A673 (cell line): ENCODE results near the gene LCN10. TPM values are rescaled to one million over a fixed set of nuclear protein-coding genes. Genes with fewer than 3 reads are reported as not detected.

Source experiments
- BruUV-seq: library from RNA; stranded (reverse); fragments of 400-500 nt; replicated peaks from 2 replicates; lab custom pipeline; 2021; lab: Mats Ljungman, UMichigan
- CTCF ChIA-PET: fragments of 300-600 bp; sonication (Branson Sonifier 250); formaldehyde crosslinking; loops from one replicate; lab custom pipeline; 2022; ENCODE audit warnings: antibody characterized with exemption; lab: Charles Lee
- POLR2A ChIA-PET: fragments of 300-600 bp; sonication (Branson Sonifier 250); formaldehyde crosslinking; loops from one replicate; lab custom pipeline; 2022; ENCODE audit warnings: antibody characterized with exemption; ENCODE audit not compliant: low non-redundant PET; lab: Charles Lee
- DNase-seq: peaks from one replicate; pipeline ENCODE4 v3.0.0-alpha.2; 2015; ENCODE audit warnings: low spot score
- H3K27ac ChIP-seq: fragments of 200-600 bp; sonication (generic); 2 replicates; pipeline ENCODE4 v1.5.1; 2016; ENCODE audit warnings: mixed run types, low read depth, mild to moderate bottlenecking, mixed read lengths, antibody characterized with exemption, low read length; ENCODE audit not compliant: poor library complexity, severe bottlenecking
- H3K27me3 ChIP-seq: fragments of 200-600 bp; sonication (generic); replicated peaks from 2 replicates; pipeline ENCODE4 v1.6.1; 2017; ENCODE audit warnings: mixed run types, low read depth, mild to moderate bottlenecking, mixed read lengths, antibody characterized with exemption, low read length; ENCODE audit not compliant: insufficient read depth, poor library complexity
- H3K36me3 ChIP-seq: fragments of 200-600 bp; sonication (generic); 2 replicates; pipeline ENCODE4 v1.6.1; 2016; ENCODE audit warnings: mixed run types, mild to moderate bottlenecking, mixed read lengths, antibody characterized with exemption, low read length; ENCODE audit not compliant: insufficient read depth, poor library complexity, severe bottlenecking
- H3K4me1 ChIP-seq: fragments of 200-600 bp; sonication (generic); 2 replicates; pipeline ENCODE4 v1.6.1; 2017; ENCODE audit warnings: mixed run types, mild to moderate bottlenecking, mixed read lengths, antibody characterized with exemption, low read length; ENCODE audit not compliant: insufficient read depth, poor library complexity, severe bottlenecking
- H3K4me3 ChIP-seq: fragments of 200-600 bp; sonication (generic); 2 replicates; pipeline ENCODE4 v1.5.1; 2016; ENCODE audit warnings: low read depth, mixed run types, mild to moderate bottlenecking, mixed read lengths, low read length; ENCODE audit not compliant: poor library complexity, severe bottlenecking
- H3K9me3 ChIP-seq: fragments of 200-600 bp; sonication (generic); 2 replicates; pipeline ENCODE4 v1.6.1; 2016; ENCODE audit warnings: mixed run types, low read depth, mild to moderate bottlenecking, mixed read lengths, antibody characterized with exemption, low read length; ENCODE audit not compliant: poor library complexity, severe bottlenecking
- CTCF ChIP-seq: fragments of 300-800, 200-600 bp; sonication (generic); conservative IDR thresholded peaks from 2 replicates; pipeline ENCODE4 v1.5.1; 2017; ENCODE audit warnings: low read depth, mild to moderate bottlenecking, antibody characterized with exemption, low read length, moderate library complexity, mixed read lengths
- EZH2 ChIP-seq: fragments of 200-600 bp; sonication (generic); IDR thresholded peaks from 2 replicates; pipeline ENCODE4 v1.6.1; 2017; ENCODE audit warnings: borderline replicate concordance, low read depth, mild to moderate bottlenecking, mixed read lengths, antibody characterized with exemption, low read length; ENCODE audit not compliant: poor library complexity, severe bottlenecking
- intact Hi-C: fragments of 100-400 bp; cut with micrococcal nuclease; formaldehyde crosslinking; loops from one replicate; pipeline ENCODE4 v1.10.0; 2022; ENCODE audit not compliant: unreplicated experiment
- total RNA-seq: library from RNA; stranded (reverse); gene quantifications from 2 replicates; pipeline ENCODE4 v1.2.3, GENCODE V29; 2021

Gene LCN10
- total RNA-seq, 1 experiment from 2014 or later = 0.15 TPM

- ChIA-PET POLR2A (no interaction called here), CTCF (no interaction called here)
- no peak for DNase-seq
- Histone ChIP-seq H3K9me3 (no peaks in the 10 kb centered on the region), H3K27ac (no peak overlapping the region), H3K4me3 (no peak overlapping the region), H3K4me1 (peaks cover 13% of the 10 kb centered on the region), H3K36me3 (no peaks in the 10 kb centered on the region), H3K27me3 (no peaks in the 10 kb centered on the region)
- TF ChIP-seq CTCF (no peak), EZH2 (no peak)
- BruUV-seq = no TSS peak
- intact Hi-C loops = no loop called here
Observed at GRCh38 chr9:136739509-136739908, 3.2 kb downstream of the LCN10 start.

- H3K4me3 ChIP-seq = no peak overlapping the region
- no peaks in the 10 kb centered on the region for H3K36me3 ChIP-seq
- no peak for TF ChIP-seq EZH2
- TF ChIP-seq CTCF = no peak
- DNase-seq = no peak
- peaks cover 13% of the 10 kb centered on the region for H3K4me1 ChIP-seq
- ChIA-PET POLR2A (no interaction called here), CTCF (no interaction called here)
- no peaks in the 10 kb centered on the region for H3K27me3 ChIP-seq
- intact Hi-C loops = no loop called here
- no peaks in the 10 kb centered on the region for H3K9me3 ChIP-seq
- H3K27ac ChIP-seq = no peak overlapping the region
- BruUV-seq = no TSS peak
Observed at GRCh38 chr9:136738960-136739359, 3.8 kb downstream of the LCN10 start.

GRCh38 chr9:136735812-136736480 is 6.8 kb downstream of the LCN10 start:
- intact Hi-C loops = no loop called here
- Histone ChIP-seq H3K4me3 (no peak overlapping the region), H3K27ac (no peak overlapping the region), H3K9me3 (no peaks in the 10 kb centered on the region), H3K4me1 (peaks cover under 1% of the 10 kb centered on the region), H3K27me3 (no peaks in the 10 kb centered on the region), H3K36me3 (no peaks in the 10 kb centered on the region)
- TF ChIP-seq EZH2 = no peak
- TF ChIP-seq CTCF = no peak
- ChIA-PET POLR2A (no interaction called here), CTCF (no interaction called here)
- BruUV-seq = no TSS peak
- DNase-seq = no peak
